Measurements from ENCODE around the gene ABTB1.
A peak's percentile ranks its signal among the peaks of the same experiment; 100 is the strongest.

The ABTB1 gene

DNA sequence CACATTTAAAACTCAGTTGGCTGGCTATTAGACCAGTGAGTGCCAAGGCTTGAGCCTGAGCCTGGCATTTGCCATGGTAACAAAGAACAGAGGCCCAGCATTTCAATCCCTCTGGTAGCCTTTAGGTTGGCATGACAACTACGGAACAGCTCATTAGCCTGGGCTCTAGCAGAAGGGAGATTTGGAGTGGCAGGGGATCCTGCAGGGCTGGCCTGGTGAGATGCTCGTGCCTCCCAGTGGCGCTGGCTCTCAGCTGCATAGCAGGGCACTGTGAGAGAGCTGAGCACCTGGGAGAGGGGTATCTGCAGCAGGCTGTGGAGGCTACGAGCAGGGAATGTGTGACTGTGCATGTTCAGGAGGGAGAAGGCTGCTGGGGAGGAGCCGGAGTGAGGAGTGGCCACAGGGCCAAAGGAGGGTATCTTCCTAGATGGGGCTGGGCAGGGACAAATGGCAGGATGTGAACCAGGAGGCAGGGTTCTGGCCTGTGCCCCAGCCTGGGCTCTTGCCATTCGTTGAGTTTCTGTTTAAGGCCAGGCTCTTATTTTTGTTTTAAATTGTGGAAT is 5.6 kb upstream of the ABTB1 start:
- no peak for TF ChIP-seq ZFX (IDR thresholded peaks at IDR 0.05; ENCODE audit: borderline replicate concordance)
- H3K27ac ChIP-seq = no peak overlapping the region

DNA sequence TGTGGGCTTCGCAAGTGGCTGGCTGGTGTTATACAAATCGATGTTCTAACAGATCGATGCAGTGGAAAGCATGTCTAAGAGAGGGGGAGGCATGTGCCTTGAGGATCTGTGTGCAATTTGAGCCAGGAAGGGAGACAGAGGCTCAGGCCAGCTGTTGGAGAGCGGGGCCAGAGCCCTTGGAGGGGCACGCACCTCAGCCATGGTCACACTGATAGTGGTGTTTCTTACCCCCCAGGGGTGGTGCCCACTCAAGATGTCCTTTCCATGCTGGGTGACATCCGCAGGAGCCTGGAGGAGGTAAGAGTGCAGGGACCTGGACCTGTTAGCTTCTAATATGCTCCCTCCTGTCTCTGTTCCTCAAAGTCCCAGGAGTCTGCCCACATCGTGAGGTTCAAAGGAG is 3.8 kb upstream of the ABTB1 start:
- H3K27ac ChIP-seq = no peak overlapping the region
- TF ChIP-seq ZFX (IDR thresholded peaks at IDR 0.05; ENCODE audit: borderline replicate concordance) = no peak
- TF ChIP-seq, protein P1, sequence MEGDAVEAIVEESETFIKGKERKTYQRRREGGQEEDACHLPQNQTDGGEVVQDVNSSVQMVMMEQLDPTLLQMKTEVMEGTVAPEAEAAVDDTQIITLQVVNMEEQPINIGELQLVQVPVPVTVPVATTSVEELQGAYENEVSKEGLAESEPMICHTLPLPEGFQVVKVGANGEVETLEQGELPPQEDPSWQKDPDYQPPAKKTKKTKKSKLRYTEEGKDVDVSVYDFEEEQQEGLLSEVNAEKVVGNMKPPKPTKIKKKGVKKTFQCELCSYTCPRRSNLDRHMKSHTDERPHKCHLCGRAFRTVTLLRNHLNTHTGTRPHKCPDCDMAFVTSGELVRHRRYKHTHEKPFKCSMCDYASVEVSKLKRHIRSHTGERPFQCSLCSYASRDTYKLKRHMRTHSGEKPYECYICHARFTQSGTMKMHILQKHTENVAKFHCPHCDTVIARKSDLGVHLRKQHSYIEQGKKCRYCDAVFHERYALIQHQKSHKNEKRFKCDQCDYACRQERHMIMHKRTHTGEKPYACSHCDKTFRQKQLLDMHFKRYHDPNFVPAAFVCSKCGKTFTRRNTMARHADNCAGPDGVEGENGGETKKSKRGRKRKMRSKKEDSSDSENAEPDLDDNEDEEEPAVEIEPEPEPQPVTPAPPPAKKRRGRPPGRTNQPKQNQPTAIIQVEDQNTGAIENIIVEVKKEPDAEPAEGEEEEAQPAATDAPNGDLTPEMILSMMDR (IDR thresholded peaks at IDR 0.05) = no peak

DNA sequence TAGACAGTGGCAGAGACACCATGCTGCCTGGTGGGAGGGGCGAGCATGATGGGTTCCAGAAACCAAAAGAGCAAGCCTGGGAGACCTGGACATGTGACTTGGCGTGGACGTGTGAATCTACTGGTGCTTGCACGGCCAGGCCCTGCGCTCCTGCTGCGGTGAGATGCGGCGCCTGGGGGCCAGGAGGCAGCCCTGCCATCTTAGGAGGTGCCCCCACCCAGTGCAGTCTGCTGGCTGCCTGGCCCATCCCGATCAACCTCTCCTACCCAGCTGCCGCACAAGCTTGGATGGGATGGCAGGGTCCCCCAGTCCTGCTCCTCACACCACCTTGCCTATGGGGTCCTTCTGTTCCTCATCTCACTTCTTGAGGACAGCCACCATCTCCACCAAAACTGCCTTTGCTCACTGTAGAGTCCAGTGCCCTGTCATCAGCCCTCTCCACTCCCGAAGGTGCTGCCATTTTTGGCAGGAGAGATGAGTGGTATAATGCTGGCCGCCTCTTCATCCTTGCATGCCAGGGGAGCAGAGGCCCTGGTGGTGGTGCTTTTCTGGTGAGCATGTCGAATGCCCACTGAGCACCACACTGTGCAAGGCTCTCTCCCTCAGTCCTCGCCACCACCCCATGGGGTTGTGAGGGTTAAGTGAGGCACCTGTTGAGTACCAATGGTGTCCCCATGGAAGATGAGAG is 3.1 kb upstream of the ABTB1 start:
- TF ChIP-seq, protein P1 (IDR thresholded peaks at IDR 0.05) = no peak
- no peak for TF ChIP-seq ZFX (IDR thresholded peaks at IDR 0.05; ENCODE audit: borderline replicate concordance)
- H3K27ac ChIP-seq = no peak overlapping the region

DNA sequence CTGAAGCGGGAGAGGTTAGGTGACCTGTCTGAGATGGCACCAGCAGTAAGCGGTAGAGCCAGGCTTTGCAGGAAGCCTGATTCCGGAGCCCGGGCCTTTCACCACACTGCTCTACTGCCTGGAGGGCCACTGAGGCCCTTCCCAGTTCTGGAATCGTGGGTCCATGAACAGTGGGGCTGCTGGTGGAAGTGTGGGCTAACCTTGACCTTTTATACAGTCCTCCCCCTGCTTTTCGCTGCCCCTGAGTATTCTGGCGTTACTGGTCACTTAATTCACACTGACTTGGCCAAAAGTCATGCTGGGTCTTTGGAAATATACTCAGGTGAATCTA is 2.6 kb upstream of the ABTB1 start:
- no peak for TF ChIP-seq ZFX (IDR thresholded peaks at IDR 0.05; ENCODE audit: borderline replicate concordance)
- TF ChIP-seq, protein P1 (IDR thresholded peaks at IDR 0.05) = no peak
- H3K27ac ChIP-seq = no peak overlapping the region

DNA sequence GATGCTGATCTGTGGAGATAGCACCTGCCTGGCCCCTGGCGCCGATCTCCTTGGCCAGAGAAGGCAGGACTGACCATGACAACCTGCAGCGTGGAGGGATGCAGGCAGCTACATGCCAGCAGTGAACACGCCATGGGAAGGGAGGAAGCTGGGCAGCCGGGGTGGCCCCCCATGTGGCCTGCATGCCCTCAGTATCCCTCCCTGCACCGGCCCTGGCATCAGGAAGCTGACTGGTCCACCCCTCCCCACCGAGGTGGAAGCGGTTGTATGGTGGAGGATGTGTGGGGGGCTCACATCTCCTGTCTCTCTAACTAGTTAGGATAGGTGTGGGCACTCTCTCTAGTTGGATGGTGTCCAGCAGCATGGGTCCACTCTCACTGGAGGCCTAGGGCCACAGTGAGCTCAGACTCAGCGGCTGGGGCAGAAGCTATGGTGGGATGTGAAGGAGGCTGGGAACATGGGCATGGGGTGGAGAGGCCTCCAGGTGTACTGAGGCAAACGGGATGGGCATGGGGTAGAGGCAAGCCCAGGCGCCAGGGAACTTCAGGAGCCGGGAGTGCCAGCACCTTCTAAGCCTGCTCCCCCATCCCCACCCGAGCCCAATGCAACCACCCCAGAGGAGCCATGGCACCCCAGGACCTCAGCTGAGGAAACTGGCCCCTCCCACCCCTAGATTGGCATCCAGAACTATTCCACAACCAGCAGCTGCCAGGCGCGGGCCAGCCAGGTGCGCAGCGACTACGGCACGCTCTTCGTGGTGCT is 1.8 kb upstream of the ABTB1 start:
- H3K27ac ChIP-seq = no peak overlapping the region
- TF ChIP-seq ZFX (IDR thresholded peaks at IDR 0.05; ENCODE audit: borderline replicate concordance) = no peak
- TF ChIP-seq, protein P1 (IDR thresholded peaks at IDR 0.05) = no peak

DNA sequence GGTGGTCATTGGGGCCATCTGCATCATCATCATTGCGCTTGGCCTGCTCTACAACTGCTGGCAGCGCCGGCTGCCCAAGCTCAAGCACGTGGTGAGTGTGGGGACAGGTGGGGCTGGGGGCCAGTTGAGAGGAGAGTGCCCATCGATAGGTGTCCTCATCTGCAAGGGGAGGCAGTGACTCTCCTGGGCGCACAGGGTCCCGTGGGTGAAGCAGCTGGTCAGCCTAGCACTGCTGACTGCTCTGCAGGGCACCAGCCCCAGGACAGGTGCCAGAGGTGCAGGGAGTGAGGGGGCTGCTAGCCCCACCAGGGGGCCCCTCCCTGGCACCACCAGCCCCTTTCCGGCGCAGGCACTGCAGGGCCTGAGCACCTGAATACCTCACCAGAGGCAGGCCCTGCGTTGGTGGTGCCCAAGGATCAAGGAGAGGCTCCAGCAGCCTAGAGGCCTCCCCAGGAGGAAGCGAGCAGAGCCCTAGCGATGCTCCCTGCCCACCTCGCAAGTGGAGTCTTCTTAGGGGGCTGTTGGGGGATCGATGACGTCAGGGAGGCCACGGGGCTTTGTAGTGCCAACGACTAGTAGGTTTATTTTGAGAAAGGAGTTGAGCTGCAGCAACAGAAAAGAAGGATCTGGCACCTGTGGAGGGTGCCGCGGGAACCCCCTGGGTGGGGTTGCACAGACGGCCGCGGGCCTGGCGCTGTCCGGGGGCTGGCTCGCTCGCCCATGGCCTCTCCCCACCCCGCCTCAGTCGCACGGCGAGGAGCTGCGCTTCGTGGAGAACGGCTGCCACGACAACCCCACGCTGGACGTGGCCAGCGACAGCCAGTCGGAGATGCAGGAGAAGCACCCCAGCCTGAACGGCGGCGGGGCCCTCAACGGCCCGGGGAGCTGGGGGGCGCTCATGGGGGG is 976 bp upstream of the ABTB1 start:
- H3K27ac ChIP-seq = peak overlapping the region; percentile 73
- TF ChIP-seq ZFX (IDR thresholded peaks at IDR 0.05; ENCODE audit: borderline replicate concordance) = no peak
- TF ChIP-seq, protein P1 (IDR thresholded peaks at IDR 0.05) = no peak
